Measurements from ENCODE around the gene FES.

Gene FES

DNA sequence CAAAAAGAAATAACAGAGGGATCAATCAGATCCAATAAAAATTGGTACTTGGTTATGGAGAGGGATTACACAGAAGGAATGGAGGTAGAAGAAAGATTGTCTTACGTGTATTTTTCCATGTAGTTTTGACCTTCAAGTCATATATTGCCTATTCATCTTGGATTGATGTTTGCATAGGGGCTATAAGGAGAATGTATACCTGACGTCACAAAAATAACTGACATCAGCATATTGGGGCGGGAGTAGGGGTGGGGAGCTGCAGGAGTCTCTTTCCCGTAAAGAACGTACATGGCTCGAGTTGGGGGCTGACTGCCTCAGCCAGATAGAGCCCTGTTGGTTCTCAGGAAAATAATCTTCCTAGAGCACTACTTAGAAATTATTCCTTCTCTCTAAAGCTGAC, 21.8 kb upstream of the FES start:
- no peak overlapping the region for H3K4me3 ChIP-seq (ENCODE audit: low read depth, low read length)
- TF ChIP-seq, protein P1, sequence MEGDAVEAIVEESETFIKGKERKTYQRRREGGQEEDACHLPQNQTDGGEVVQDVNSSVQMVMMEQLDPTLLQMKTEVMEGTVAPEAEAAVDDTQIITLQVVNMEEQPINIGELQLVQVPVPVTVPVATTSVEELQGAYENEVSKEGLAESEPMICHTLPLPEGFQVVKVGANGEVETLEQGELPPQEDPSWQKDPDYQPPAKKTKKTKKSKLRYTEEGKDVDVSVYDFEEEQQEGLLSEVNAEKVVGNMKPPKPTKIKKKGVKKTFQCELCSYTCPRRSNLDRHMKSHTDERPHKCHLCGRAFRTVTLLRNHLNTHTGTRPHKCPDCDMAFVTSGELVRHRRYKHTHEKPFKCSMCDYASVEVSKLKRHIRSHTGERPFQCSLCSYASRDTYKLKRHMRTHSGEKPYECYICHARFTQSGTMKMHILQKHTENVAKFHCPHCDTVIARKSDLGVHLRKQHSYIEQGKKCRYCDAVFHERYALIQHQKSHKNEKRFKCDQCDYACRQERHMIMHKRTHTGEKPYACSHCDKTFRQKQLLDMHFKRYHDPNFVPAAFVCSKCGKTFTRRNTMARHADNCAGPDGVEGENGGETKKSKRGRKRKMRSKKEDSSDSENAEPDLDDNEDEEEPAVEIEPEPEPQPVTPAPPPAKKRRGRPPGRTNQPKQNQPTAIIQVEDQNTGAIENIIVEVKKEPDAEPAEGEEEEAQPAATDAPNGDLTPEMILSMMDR (IDR thresholded peaks at IDR 0.05; ENCODE audit: low read depth, low read length): no peak

DNA sequence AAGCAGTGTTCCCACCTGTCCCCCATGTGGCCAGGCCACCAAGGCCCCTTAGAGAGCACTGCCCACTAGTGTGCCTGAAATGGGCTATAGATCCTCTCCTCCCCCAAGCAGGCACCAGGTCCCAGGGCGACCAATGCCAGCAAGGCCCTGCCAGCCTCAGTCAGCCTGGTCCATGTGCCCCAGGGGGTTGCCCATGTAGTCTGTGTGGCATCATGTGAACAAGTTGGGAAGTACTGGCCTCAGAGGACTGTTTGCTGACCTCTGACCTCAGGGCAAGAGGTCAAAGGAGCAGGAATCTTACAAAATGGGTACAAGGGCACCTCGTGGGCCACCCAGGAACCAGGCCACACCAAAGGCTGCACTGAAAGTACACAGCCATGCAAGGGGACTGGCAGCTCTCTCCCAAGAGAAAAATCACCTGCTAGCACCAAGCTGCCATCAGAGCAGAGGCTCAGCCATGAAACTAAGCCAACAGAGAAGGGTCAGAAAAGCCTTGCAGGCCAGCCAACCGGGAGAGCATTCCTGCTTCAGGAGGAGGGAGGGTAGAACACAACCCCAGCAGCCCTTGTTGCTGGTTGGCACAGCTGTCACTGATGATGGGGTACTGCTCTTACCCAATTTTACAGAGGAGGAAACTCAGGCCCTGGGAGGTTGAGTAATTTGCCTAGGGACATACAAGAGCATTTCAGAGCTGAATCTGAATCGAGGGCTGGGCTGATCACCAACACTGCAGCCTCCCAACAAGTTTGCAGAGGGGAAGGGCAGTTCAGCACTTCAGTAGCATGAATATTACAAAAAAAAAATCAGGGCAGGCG, 21.1 kb upstream of the FES start:
- H3K4me3 ChIP-seq (ENCODE audit: low read depth, low read length): no peak overlapping the region
- TF ChIP-seq, protein P1 (IDR thresholded peaks at IDR 0.05; ENCODE audit: low read depth, low read length): no peak

DNA sequence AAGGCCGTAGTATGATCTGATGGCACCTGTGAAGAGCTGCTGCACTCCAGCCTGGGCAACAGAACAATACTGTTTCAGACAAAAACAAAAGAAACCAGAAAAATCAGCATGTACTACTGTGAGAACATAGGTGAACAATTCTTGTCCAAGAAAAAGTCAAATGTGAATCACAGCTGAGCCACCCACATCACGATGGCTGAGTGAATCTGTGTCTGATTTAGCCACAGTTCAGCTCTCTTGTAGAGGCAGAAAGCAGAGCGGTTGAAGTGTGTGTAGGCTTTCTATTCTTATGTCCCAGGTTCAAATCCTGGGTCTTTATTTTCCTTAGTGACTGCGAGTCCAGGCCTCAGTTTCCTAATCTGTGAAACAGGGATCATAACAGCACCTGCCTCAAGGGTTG, 20.3 kb upstream of the FES start:
- no peak overlapping the region for H3K4me3 ChIP-seq (ENCODE audit: low read depth, low read length)
- TF ChIP-seq, protein P1 (IDR thresholded peaks at IDR 0.05; ENCODE audit: low read depth, low read length): no peak

DNA sequence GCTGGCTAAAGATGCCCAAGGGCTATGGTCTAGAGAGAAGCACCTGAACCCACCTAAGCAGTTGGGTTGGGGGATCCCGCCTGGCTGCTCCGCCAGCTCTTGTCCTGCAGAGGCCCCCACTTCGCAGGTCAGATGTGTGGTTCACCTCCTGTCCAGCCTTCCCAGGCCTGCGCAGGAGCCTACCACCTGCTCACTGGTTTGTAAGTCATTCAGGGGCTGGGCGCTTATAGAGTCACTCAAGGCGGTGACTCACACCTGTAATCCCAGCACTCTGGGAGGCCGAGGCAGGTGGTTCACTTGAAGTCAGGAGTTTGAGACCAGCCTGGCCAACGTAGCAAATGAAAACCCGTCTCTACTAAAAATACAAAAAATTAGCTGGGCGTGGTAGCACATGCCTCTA, 19.8 kb upstream of the FES start:
- no peak overlapping the region for H3K4me3 ChIP-seq (ENCODE audit: low read depth, low read length)
- TF ChIP-seq, protein P1 (IDR thresholded peaks at IDR 0.05; ENCODE audit: low read depth, low read length): no peak

DNA sequence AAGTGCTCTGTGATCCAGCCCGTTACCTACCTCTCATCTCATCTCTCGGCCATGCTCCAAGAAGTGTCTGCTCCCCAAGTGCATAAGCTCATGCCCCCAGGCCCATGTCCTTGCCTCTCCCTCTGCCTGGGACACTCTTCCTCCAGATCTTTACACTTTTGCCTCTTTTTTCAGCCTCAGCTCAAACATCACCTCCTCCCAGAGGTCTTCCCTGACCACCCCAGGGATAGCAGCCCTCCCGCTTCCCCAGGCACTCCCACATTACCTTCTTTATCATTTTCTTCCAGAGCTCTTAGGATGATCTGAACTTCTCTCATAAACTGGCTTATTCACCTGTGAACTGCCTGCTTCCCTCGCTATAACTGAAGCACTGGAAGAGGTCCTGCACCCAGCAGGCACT, 18.6 kb upstream of the FES start:
- no peak overlapping the region for H3K4me3 ChIP-seq (ENCODE audit: low read depth, low read length)
- TF ChIP-seq, protein P1 (IDR thresholded peaks at IDR 0.05; ENCODE audit: low read depth, low read length): no peak

DNA sequence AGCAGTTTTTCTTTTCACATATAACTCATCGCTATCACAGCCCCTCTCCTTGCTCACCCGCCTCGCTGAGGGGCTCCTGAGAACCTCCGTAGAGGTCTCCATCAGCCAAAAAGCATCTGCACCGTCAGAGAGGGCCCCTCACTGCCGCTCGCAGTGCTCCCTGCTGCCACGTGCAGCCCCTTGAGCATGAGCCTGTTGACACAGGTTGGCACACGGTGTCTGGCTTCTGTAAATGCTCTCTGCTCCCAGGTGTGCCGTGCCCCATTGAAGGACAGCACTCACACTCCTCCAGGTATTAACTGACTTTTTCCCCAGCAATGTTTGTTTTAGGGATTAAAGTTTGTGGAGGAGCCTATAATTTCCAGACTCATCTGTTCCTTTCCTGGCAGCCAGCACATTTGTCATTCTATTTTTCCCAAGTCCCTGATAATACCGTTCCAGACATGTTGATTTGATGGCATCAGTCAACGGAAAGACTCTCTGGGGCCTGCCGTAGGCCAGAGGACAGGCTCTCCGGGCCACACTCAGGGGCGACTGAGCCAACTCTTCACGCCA, 18.1 kb upstream of the FES start:
- no peak overlapping the region for H3K4me3 ChIP-seq (ENCODE audit: low read depth, low read length)
- TF ChIP-seq, protein P1 (IDR thresholded peaks at IDR 0.05; ENCODE audit: low read depth, low read length): no peak

DNA sequence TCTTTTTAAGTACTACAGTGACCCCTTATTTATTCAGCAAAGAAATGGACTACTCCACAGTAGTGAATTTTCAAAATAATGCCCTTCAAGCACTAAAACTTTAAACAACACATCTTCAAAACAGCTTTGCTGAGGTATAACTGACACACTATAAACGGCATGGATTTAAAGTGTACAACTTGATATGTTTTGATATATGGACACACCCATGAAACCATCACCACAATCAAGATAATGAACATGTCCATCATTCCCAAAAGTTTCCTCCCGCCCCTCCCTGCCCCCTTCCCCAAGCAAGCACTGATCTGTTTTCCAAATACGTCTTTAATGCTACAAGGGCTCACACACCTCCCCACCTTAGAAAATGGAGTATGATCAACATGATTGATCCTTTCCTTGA, 17.5 kb upstream of the FES start:
- H3K4me3 ChIP-seq (ENCODE audit: low read depth, low read length): no peak overlapping the region
- TF ChIP-seq, protein P1 (IDR thresholded peaks at IDR 0.05; ENCODE audit: low read depth, low read length): no peak
